ENCODE data around the gene TMEM117.
A peak's percentile ranks its signal among the peaks of the same experiment; 100 is the strongest.
"Not testable (repeated sequence)": the region's sequence is repeated elsewhere in the genome, so short reads cannot be mapped to it uniquely, and the experiment has no call there.

The TMEM117 gene

GRCh38 chr12:43826681-43827080 is 9.2 kb upstream of the TMEM117 start:
- Mint-ChIP-seq H3K27me3 (peaks cover 11% of the 10 kb centered on the region), H3K4me1 (peaks cover 2% of the 10 kb centered on the region), H3K27ac (no peak overlapping the region), H3K9me3 (no peaks in the 10 kb centered on the region), H3K4me3 (no peak overlapping the region)
- DNase-seq, result no peak
- no peak for ATAC-seq

- Mint-ChIP-seq H3K27ac (no peak overlapping the region), H3K4me3 (no peak overlapping the region), H3K9me3 (no peaks in the 10 kb centered on the region), H3K4me1 (peaks cover 6% of the 10 kb centered on the region), H3K27me3 (peaks cover 11% of the 10 kb centered on the region)
- ATAC-seq (no peak), DNase-seq (no peak)
Measured at GRCh38 chr12:43827093-43827492, 8.8 kb upstream of the TMEM117 start.

GRCh38 chr12:43832463-43833168 is 3.3 kb upstream of the TMEM117 start:
- DNase-seq (peak; percentile 10 to 44), ATAC-seq (peak; percentile 83)
- H3K9me3 Mint-ChIP-seq, result no peaks in the 10 kb centered on the region
- H3K4me1 Mint-ChIP-seq, result peaks cover 41% of the 10 kb centered on the region
- H3K27ac Mint-ChIP-seq, result no peak overlapping the region
- no peak overlapping the region for H3K4me3 Mint-ChIP-seq
- peaks cover 11% of the 10 kb centered on the region for H3K27me3 Mint-ChIP-seq

- Mint-ChIP-seq H3K4me1 (peaks cover 60% of the 10 kb centered on the region), H3K27me3 (no peaks in the 10 kb centered on the region), H3K27ac (no peak overlapping the region), H3K4me3 (peak overlapping the region; percentile 70 to 85), H3K9me3 (no peaks in the 10 kb centered on the region)
- ATAC-seq (peak; percentile 11), DNase-seq (no peak)
Measured at GRCh38 chr12:43835264-43835655, 621 bp upstream of the TMEM117 start.

GRCh38 chr12:43836475-43836989 is 651 bp downstream of the TMEM117 start:
- Mint-ChIP-seq H3K27me3 (no peaks in the 10 kb centered on the region), H3K4me1 (peaks cover 60% of the 10 kb centered on the region), H3K4me3 (peak overlapping the region; percentile 55 to 89), H3K27ac (peak overlapping the region; percentile 84 to 95), H3K9me3 (no peaks in the 10 kb centered on the region)
- DNase-seq (no peak), ATAC-seq (no peak)

- Mint-ChIP-seq H3K27ac (no peak overlapping the region), H3K4me3 (no peak overlapping the region), H3K9me3 (no peaks in the 10 kb centered on the region), H3K4me1 (peaks cover 33% of the 10 kb centered on the region), H3K27me3 (no peaks in the 10 kb centered on the region)
- DNase-seq (no peak), ATAC-seq (no peak)
Measured at GRCh38 chr12:43840338-43840737, 4.5 kb downstream of the TMEM117 start.

GRCh38 chr12:43841253-43841652 is 5.4 kb downstream of the TMEM117 start:
- DNase-seq (no peak), ATAC-seq (no peak)
- H3K4me3 Mint-ChIP-seq, result no peak overlapping the region
- H3K9me3 Mint-ChIP-seq, result no peaks in the 10 kb centered on the region
- H3K4me1 Mint-ChIP-seq, result peaks cover 32% of the 10 kb centered on the region
- H3K27ac Mint-ChIP-seq, result no peak overlapping the region
- H3K27me3 Mint-ChIP-seq, result no peaks in the 10 kb centered on the region

GRCh38 chr12:43842259-43842658 is 6.4 kb downstream of the TMEM117 start:
- DNase-seq (no peak), ATAC-seq (no peak)
- no peak overlapping the region for H3K27ac Mint-ChIP-seq
- H3K4me1 Mint-ChIP-seq, result peaks cover 22% of the 10 kb centered on the region
- peaks cover 4 to 7% of the 10 kb centered on the region in 2 donors for H3K9me3 Mint-ChIP-seq
- H3K27me3 Mint-ChIP-seq, result no peaks in the 10 kb centered on the region
- no peak overlapping the region for H3K4me3 Mint-ChIP-seq

GRCh38 chr12:43847425-43848225 is 11.7 kb downstream of the TMEM117 start:
- H3K27me3 Mint-ChIP-seq, H3K4me3 Mint-ChIP-seq, ATAC-seq, DNase-seq, H3K4me1 Mint-ChIP-seq, H3K27ac Mint-ChIP-seq: not testable (repeated sequence)
- H3K9me3 Mint-ChIP-seq, result peaks cover 10 to 15% of the 10 kb centered on the region in 2 donors

- H3K4me3 Mint-ChIP-seq, result no peak overlapping the region
- DNase-seq, result no peak
- no peaks in the 10 kb centered on the region for H3K27me3 Mint-ChIP-seq
- H3K27ac Mint-ChIP-seq, result no peak overlapping the region
- H3K4me1 Mint-ChIP-seq, result peaks cover 6% of the 10 kb centered on the region
- ATAC-seq, result no peak
- peaks cover 10 to 15% of the 10 kb centered on the region in 2 donors for H3K9me3 Mint-ChIP-seq
Measured at GRCh38 chr12:43848226-43848507, 12.3 kb downstream of the TMEM117 start.

GRCh38 chr12:43848786-43849185 is 12.9 kb downstream of the TMEM117 start:
- no peak overlapping the region for H3K4me3 Mint-ChIP-seq
- no peak overlapping the region for H3K27ac Mint-ChIP-seq
- peaks cover 10 to 15% of the 10 kb centered on the region in 2 donors for H3K9me3 Mint-ChIP-seq
- peaks cover 6% of the 10 kb centered on the region for H3K4me1 Mint-ChIP-seq
- H3K27me3 Mint-ChIP-seq, result no peaks in the 10 kb centered on the region
- ATAC-seq (no peak), DNase-seq (no peak)

- DNase-seq, result no peak
Measured at GRCh38 chr12:43852744-43853143, 16.9 kb downstream of the TMEM117 start.

GRCh38 chr12:43856972-43857371 is 21.1 kb downstream of the TMEM117 start:
- no peaks in the 10 kb centered on the region for H3K4me1 Mint-ChIP-seq
- ATAC-seq (no peak), DNase-seq (no peak)
- H3K27me3 Mint-ChIP-seq, result no peaks in the 10 kb centered on the region
- no peak overlapping the region for H3K4me3 Mint-ChIP-seq
- no peak overlapping the region for H3K27ac Mint-ChIP-seq
- no peaks in the 10 kb centered on the region for H3K9me3 Mint-ChIP-seq

More at GRCh38 chr12:43852744-43853143, 16.9 kb downstream of the TMEM117 start:
- no peak overlapping the region for H3K27ac Mint-ChIP-seq
- no peak overlapping the region for H3K4me3 Mint-ChIP-seq
- H3K4me1 Mint-ChIP-seq, result peaks cover 1% of the 10 kb centered on the region
- H3K9me3 Mint-ChIP-seq, result peaks cover under 1 to 3% of the 10 kb centered on the region in 2 donors
- H3K27me3 Mint-ChIP-seq, result no peaks in the 10 kb centered on the region
- ATAC-seq, result no peak

- no peaks in the 10 kb centered on the region for H3K27me3 Mint-ChIP-seq
- no peak overlapping the region for H3K4me3 Mint-ChIP-seq
- DNase-seq, result no peak
- no peaks in the 10 kb centered on the region for H3K9me3 Mint-ChIP-seq
- no peaks in the 10 kb centered on the region for H3K4me1 Mint-ChIP-seq
- H3K27ac Mint-ChIP-seq, result no peak overlapping the region
- ATAC-seq, result no peak
Measured at GRCh38 chr12:43858096-43858495, 22.2 kb downstream of the TMEM117 start.

- H3K27me3 Mint-ChIP-seq, result no peaks in the 10 kb centered on the region
- DNase-seq, result no peak
- H3K27ac Mint-ChIP-seq, result no peak overlapping the region
- no peaks in the 10 kb centered on the region for H3K4me1 Mint-ChIP-seq
- no peak overlapping the region for H3K4me3 Mint-ChIP-seq
- ATAC-seq, result no peak
- no peaks in the 10 kb centered on the region for H3K9me3 Mint-ChIP-seq
Measured at GRCh38 chr12:43858991-43859390, 23.1 kb downstream of the TMEM117 start.

Data from stimulated activated naive CD8-positive, alpha-beta T cell treated with anti-CD3 and anti-CD28 coated beads, Interleukin-15, amount 100 ng/mL, for 72 hours (primary cell).